Right lung (tissue), 5 donors: ENCODE results near the gene RELL2. TPM values are rescaled to one million over a fixed set of nuclear protein-coding genes. Genes with fewer than 3 reads are reported as not detected.

ENCODE experiments used
- DNase-seq, 2 donors: peaks; one replicate each; pipeline ENCODE4 v3.0.0-alpha.2; 2013
- polyA plus RNA-seq, 5 donors: library from polyadenylated mRNA; unstranded; fragments of 120-200 nt; gene quantifications; one replicate each; pipeline versions ENCODE4 v1.2.1 to v1.2.3, GENCODE V29; 2013; ENCODE audit warnings: inconsistent platforms in 1 of 5, low replicate concordance in 1 of 5; ENCODE audit not compliant: insufficient read length in 5 of 5, insufficient read depth in 1 of 5

Gene RELL2
- polyA plus RNA-seq, 5 donors: 0.16 to 0.58 (median 0.37) TPM

GRCh38 chr5:141647851-141648250 is 11.1 kb downstream of the RELL2 start:
- DNase-seq: no peak

DNA sequence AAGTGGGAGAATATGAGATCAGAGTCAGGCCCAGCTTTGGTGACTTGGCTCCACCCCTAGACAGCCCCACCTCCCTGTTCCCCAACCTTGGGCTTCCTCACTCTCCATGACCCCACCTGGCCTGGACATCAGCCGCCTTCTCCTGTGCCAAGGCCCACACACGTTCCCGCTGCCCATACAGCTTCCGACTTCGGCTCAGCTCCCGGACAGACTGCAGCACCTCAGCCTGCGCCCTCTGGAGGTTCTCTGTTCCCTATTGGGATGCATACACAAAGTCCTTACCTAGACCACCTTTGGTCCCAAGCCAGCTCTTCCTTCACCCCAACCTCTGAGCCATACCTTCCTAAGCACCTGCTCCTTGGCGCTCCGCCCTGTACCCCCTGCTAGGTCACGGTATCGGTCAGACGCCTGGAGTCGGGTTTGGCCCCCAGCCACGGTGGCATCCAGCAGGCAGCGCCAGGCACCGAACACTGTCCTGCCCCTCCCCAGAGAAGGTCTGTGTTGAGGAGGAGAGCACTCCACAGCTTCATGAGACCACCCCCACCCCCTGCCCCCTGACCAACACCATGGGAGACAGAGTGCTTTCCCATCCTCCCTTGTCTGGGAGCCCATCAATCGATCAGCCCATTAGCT is 12.4 kb downstream of the RELL2 start:
- no peak for DNase-seq

DNA sequence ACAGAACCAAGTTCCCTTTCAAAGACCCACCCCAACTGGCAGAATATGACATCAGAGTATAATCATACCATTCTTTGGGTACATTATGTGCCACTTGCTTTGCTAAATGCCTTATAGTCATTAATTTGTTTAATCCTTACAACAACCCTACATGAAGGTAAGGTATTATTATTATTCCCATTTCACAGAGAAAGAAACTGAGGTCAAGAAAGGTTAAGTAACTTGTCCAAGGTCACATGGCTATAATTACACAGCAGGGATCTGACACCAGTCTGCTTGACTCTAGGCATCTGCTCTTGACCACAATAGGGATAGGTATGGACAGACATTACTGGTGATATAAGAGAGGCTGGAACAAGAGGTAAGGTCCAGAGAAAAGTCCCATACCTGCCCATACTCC is 13.2 kb downstream of the RELL2 start:
- no peak for DNase-seq

GRCh38 chr5:141650851-141651727 is 14.3 kb downstream of the RELL2 start, which contains the start of gene FCHSD1:
FCHSD1 (minus strand) TSS chr5:141651418; CDS start chr5:141651368, 50 bp downstream.
- DNase-seq: peak; percentile 75 to 77

DNA sequence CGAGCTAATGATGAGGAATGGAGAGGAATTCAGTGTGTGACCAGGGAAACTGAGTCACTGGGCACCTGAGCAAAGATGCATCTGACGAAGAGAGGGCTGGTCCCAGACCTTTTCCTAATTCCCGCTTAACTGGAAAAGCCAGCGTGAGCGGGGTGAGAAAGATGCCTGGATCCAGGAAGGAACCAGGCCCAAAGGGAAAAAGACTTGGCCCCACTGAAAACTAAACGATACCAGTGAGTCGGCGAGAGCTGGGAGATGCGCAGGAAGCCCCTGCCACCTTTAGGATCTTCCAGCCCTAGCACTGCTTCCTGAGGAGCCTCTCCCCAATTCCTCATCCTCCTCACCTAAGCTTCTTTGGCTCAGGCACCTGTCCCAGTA is 14.9 kb downstream of the RELL2 start:
- no peak for DNase-seq

GRCh38 chr5:141654298-141654697 is 17.5 kb downstream of the RELL2 start:
- no peak for DNase-seq

DNA sequence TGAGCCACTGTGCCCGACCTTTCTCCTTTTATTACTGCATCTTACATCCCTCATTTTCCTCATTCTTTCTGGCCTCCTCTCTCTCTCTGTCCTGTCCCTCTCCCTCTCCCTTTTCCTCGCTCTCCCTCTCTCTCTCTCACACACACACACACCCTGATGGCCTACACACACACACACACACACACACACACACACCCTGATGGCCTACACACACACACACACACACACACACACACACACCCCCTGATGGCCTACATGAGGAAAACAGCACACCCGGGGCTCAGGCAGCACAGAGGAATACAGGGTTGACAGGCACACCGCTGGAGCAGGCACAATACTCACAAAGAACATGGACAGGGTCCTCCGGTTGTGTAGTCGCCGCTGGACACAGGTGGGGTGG is 18.2 kb downstream of the RELL2 start:
- no peak for DNase-seq

DNA sequence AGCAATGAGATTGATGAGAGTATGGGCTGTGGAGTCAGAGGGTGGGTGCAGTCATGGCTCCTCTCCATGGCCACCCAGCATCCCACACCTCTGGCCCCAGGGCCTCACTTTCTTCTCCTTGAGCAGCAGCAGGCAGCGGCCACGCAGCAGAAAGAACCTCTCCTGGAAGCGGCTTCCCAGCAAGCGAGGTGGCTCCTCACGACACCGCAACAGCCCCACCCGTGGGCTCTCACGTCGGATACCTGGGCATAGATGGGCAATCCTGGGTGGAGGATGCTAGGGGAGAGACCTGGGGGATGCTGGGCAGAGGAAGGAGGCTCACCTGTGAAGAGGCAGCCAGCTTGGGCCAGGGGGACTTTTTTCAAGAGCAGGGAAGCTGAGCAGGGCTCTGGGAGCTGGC is 19.6 kb downstream of the RELL2 start:
- DNase-seq: no peak

DNA sequence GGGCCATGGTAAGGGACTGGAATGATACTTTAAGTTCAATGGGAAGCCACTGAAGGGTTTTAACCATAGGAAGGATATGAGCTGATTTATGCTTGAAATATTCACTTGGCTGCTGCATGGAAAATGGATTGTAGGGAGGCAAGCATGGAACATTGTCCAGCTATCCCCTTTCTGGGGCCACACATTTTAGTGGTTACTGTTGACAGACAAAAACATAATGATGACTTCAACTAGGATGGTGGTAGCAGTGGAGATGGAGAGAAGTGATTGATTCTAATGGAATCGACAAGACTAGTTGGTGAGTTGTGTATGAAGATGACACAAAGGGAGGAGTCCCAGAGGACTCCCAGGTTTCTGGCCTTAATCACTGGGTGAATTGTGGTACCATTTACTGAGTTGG is 20.6 kb downstream of the RELL2 start:
- no peak for DNase-seq

DNA sequence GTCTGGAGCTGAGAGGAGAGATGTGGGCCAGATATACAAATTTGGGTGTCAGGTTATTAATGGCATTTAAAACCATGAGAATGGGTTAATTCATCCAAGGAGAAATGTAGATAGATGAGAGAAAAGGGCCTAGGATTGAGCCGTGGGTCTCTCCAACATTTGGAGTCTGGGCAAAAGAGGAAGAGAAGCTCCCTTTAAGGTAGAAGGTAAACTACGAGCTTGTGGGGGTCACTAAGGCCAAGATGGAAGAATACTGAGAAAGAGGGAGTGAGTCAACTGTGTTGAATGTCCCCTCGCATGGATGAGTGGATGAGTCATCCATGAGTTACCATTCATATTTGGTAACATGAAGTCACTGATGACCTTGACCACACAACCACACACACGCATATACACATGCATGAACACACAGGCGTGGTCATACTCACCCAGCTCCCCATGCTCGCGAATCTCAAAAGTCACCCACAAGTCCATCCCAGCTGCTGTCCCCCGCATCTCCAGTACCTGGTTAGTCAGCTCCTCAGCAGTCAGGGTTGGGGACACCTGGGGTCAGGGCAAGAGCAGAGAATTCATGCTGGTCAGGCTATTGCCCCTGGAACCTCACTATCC is 21.2 kb downstream of the RELL2 start:
- DNase-seq: no peak

DNA sequence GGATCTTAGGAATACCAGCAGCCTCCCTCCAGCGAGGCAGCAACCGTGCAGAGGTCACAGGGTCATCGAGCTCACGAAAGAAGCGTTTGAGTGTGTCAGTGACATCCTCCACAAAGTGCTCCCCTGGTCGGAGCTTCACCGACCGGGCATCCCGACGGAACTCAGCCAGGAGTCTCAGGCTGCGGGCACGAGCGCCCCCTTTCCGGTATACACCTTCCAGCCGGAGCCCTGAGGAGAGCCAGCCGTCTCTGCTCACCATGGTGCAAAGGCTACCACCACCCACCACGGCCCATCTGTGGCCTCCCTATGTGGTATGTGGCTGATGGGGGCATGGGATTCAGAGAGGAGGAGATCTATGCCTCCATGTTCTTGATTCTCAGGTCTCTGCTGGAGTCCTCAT is 25.2 kb downstream of the RELL2 start:
- DNase-seq: no peak

DNA sequence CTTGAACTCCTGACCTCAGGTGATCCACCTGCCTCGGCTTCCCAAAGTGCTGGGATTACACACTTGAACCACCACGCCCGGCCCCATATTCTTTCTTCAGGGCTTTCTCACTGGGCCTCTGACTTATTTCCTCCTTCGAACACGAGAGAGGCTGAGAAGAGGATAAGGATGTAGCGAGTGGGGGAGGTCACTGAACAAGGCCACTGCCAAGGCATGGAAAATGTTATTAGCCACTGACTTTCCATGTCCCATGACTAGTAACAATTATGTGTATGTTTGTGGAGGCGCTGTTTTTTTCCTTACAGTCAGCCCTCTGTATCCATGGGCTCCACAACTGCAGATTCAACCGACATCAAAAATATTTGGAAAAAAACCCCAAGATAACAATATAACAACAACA is 26.7 kb downstream of the RELL2 start:
- no peak for DNase-seq

- DNase-seq: peak; percentile 66 to 71
These were observed 28.1 kb downstream of the RELL2 start for GRCh38 chr5:141664733-141665461.

GRCh38 chr5:141665995-141666940 is 29.5 kb downstream of the RELL2 start:
- no peak for DNase-seq

GRCh38 chr5:141668601-141669265 is 31.9 kb downstream of the RELL2 start:
- no peak for DNase-seq

GRCh38 chr5:141669520-141669919 is 32.7 kb downstream of the RELL2 start:
- no peak for DNase-seq

DNA sequence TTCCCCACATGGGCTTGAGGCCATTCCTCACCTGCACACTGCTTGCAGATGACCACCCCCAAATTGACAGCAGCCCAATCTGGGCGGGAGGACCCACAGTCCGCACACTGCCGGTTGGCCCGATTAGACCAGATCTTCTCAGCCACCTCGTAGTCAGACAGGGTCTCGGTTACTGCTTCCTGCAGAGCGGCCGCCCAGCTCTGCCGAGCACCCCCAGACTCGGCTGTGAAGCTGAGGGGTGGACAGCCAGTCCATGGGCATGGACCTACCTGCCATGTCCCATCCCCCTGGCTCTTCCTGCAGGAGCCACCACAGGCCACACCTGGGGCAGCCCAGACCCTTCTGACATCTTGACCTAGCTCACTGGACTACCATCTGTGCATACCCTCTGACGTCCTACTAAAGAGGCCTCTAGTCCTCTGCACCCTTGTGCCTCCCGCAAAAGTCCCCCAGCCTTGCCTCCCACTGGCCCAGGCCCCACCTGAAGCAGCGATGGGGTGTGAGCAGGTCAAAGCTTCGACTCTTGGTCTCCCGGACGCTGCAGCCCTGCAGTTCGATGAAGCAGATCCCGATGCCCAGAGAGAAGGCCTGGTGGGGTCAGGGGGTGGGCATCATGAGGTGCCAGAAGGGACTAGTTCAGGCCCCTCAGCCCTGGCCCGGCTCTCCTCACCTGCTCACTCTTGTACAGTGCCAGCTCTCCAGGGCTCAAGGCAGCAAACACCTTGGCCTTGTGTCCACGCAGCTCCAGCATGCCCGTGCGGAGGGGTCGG is 35.5 kb downstream of the RELL2 start:
- DNase-seq: no peak

- no peak for DNase-seq
These were observed 36.3 kb downstream of the RELL2 start for GRCh38 chr5:141672841-141673813.
